Right lobe of liver (tissue), 4 donors: ENCODE data around the gene BRAP.

Experiments
- POLR2A ChIP-seq: fragments of 450-650 bp; IDR thresholded peaks from one replicate; pipeline ENCODE4 v1.6.1; 2017; ENCODE audit warnings: antibody characterized with exemption, mild to moderate bottlenecking
- TF ChIP-seq, protein P1 (sequence below), 4 donors: fragments of 200-600 bp in 3 of 4; fragments of 450-650 bp in 1 of 4; IDR thresholded peaks; one replicate each; pipeline versions ENCODE4 v1.5.1 to v1.8.0; 2016 to 2022; ENCODE audit warnings: antibody characterized with exemption in 4 of 4, mild to moderate bottlenecking in 2 of 4
- donor health status: DM: no; HTN: no; CAD: no.
- donor health status: DM: no; HTN: no; CAD: no.
- donor health status: DM: no; HTN: yes; CAD: no.

DNA sequence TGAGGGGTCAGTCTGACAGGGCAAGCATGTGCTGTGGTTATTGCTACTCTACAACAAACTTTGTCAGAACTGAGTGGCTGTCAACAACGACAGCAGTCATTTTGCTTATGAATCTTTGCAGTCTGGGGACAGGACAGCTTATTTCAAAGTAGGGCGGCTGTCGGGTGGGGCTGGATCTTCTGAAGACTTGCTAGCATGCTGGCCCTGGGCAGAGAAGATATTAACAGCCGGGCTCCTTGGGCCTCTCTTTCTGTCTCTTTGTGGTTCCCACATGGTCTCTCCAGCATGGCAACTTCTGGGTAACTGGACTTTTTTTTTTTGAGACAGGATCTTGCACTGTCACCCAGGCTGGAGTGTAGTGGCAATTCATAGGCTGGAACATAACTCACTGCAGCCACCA, 47.0 kb upstream of the BRAP start:
- TF ChIP-seq, protein P1, sequence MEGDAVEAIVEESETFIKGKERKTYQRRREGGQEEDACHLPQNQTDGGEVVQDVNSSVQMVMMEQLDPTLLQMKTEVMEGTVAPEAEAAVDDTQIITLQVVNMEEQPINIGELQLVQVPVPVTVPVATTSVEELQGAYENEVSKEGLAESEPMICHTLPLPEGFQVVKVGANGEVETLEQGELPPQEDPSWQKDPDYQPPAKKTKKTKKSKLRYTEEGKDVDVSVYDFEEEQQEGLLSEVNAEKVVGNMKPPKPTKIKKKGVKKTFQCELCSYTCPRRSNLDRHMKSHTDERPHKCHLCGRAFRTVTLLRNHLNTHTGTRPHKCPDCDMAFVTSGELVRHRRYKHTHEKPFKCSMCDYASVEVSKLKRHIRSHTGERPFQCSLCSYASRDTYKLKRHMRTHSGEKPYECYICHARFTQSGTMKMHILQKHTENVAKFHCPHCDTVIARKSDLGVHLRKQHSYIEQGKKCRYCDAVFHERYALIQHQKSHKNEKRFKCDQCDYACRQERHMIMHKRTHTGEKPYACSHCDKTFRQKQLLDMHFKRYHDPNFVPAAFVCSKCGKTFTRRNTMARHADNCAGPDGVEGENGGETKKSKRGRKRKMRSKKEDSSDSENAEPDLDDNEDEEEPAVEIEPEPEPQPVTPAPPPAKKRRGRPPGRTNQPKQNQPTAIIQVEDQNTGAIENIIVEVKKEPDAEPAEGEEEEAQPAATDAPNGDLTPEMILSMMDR (IDR thresholded peaks at IDR 0.05) = no peak
- no peak for TF ChIP-seq POLR2A
